HG02938 (cell line): Measurements from ENCODE around the gene SRRM3.
"Not testable (repeated sequence)": the region's sequence is repeated elsewhere in the genome, so short reads cannot be mapped to it uniquely, and the experiment has no call there.

ENCODE experiments used
- ATAC-seq: cut with Tn5 transposase; IDR thresholded peaks from one replicate; pipeline ENCODE4 v1.9.1; 2021; ENCODE audit warnings: mild to moderate bottlenecking, moderate library complexity; ENCODE audit not compliant: unreplicated experiment

SRRM3 gene

DNA sequence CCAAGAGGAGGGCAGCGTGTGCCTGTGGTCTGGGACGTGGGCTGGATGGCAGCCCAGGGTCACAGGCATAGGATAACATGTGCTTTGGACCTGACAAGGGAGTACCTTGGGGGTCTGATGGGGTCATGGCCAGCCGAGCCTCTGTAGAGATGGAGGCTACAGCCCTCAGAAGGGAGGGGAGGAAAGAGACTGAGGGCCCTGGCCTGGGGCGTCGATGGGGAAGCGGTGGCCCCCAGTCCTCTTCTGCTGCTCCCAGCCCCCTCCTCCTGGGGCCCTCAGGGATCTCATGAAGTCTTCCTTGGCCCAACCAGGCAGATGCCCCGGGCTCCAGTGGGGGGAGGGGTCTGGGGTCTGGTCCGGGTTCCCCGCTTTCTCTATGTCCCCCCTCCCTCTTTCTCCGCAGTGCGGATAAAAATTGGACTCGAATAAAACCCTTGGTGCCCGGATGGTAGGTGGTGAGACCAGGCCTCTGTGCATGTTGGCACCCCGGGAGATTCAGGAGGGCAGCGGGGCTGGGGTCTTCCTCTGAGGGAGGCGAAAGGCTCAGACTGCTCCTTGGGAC lies 85.2 kb downstream of the SRRM3 start:
- no peak for ATAC-seq

DNA sequence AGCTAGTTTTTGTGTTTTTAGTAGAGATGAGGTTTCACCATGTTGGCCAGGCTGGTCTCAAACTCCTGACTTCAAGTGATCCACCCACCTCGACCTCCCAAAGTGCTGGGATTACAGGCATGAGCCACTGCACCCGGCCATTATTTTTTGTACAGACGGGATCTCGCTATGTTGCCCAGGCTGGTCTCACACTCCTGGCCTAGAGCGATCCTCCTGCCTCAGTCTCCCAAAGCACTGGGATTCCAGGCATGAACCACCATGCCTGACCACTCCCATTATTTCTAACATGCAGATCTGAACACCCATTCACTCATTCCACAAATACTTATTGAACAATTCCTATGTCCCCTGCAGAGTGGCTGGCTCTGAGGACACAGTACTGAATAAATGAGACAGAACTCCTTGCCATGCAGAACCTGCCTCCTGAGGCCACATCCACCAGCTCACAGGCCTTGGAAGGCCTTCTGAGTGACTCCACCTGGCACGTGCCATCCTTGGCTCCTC lies 89.2 kb downstream of the SRRM3 start:
- not testable (repeated sequence) for ATAC-seq

DNA sequence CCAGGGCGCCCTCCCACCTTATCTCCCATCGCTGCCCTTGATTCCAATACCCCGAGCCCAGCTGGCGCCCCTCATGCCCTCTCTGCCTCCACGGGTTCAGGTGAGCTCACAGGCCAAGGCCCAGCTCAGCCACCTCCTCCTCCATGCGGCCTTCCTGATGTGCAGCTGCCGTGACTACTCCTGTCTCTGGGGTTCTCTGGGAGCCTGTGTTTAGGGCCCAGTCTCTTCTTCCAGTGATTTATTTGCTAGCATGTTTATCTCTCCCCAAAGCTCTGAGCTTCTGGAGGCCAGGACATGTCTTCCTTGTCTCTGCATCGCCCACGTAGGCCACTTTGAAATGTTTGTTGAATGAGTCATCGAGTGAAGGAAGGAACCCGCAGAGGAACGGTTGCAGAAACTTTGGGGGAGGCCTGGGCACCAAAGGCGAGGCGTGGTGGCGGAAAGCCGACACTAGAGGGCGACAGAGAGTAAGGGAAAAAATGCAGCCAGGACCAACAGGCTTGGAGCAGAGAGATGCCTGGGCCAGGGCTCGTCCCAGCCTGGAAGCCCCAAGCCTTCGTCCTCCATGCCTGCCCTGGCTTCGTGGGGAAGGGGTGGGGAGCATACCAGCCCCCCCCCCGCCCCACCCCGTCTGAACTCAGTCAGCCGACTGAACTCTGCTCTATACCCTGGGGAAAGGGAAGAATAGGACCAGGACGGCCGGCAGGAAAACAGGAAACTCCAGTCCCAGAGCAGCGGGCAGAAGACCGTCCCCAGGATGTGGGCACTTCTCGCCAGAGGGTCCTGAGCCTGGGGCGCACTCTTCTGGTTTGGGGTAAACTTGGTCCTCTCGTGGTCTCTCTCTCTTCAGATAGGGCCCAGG lies 89.9 kb downstream of the SRRM3 start:
- peak; percentile 73 for ATAC-seq

DNA sequence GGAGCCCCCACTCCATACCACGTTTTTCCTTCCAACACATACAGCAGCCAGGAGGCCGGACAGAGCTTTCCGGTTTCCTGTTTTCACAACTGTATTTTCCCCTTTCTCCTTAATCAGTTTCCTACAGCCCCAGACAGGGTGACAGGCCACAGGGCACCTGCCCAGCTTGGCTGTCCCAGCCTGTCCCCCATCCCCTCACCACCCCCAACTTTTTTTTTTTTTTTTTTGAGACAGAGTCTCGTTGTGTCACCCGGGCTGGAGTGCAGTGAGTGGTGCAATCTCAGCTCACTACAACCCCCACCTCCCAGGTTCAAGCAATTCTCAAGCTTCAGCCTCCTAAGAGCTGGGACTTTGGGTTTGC lies 90.5 kb downstream of the SRRM3 start:
- ATAC-seq = no peak

DNA sequence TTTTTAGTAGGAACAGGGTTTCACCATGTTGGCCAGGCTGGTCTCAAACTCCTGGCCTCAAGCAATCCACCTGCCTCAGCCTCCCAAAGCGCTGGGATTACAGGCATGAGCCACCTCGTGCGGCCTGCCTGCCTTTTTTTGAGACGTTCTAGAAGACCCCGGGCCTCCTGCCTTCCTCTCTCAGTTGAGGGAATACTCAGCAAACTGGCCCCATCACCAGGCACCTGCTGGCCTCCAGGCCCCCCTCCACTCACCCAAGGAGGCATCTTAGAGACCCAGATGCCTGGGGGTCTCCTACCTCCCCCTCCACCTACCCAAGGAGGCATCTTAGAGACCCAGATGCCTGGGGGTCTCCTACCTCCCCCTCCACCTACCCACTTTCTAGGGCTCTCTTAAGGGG lies 91.2 kb downstream of the SRRM3 start:
- ATAC-seq = not testable (repeated sequence)

DNA sequence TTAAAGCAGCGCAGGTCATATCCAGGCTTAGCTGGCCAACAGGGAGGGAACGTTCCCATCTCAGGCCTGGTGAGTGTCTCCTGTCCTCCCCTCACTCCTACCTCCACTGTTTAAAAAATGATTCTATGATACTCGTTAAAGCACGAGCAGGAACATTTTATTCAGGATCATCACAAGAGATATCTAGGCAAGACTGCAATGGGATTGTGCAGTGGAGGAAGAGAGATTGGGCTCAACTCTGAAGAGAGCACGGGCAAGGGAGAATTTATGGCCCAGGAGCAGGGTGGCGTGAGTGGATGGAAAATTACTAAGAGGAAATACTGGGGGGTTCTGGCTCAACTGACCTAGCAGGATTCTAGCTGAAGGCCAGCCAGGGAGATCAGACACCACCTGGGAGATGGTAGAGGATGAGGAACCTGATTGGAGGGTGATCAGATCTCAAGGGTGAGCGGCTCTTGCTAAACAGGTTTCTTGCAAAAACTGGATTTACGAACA lies 91.8 kb downstream of the SRRM3 start:
- no peak for ATAC-seq

DNA sequence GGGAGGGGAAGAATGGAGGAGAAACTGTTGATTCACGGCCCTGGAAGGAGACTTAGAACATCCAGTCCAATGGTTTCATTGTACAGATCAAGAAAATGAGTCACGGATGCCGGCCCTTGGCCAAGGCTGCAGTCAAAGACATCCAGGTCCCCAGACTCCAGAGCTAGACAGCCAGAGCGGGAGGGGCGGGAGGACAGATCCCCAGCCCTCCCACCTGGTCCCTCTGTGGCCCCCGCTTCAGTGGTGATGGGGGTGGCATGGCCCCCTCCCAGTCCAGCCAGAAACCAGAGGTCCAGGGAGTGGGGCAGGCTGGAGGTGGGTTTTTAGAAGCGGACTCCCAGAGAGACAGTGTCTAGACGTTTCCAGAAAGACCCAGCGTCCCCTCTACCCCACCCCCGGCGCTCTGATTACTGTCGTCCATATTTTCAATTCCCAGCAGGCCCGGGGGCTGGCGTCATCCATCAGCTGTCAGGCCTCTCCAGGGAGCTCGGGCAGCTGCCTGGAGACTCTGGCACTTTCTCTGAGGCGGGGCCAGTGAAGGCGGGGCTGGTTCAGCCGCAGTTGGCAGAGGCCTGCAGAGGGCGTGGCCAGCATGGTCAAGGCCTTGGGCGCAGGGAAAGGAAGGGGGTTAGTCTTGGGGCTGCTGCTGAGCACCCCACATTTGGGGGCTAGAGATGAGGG lies 92.8 kb downstream of the SRRM3 start:
- ATAC-seq = no peak

DNA sequence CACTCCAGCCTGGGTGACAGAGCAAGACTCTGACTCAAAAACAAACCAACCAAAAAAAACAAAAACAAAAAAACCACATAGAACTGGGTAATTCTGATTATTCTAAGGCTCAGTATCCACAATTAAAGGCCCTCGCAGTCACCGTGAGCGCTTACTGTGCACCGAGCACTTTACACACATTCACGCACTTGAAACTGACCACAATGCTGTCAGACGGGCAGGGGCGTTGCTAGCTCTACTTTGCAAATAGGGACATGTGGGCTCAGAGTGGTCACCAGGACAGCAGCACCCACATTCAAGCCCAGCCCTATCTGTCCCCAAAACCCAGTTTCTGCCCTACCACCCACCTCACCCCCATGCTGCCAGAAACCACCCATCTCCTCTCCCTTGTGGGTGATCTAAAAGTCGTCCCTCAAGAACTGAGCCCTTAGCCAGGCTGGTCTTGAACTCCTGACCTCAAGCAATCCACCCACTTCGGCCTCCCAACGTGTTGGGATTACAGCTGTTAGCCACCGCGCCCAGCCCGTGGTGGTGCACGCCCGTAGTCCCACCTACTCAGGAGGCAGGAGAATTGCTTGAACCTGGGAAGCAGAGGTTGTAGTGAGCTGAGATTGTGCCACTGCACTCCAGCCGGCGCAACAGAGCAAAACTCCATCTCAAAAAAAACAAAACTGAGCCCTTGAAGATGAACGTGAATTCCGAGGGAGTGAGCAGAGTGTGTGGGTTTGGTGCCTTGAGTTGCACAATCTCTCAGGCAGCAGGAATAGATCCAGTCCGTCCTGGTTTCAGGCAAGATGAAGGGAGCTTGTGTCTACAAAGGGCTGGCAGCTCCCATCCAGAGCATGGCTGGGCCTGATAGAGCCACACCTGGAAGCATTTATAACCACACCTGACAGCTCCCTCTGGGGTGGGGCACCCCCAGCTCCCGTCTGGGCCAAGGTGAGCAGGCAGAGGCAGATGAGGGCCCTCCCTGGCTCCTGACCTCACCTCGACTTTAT lies 95.3 kb downstream of the SRRM3 start:
- no peak for ATAC-seq

DNA sequence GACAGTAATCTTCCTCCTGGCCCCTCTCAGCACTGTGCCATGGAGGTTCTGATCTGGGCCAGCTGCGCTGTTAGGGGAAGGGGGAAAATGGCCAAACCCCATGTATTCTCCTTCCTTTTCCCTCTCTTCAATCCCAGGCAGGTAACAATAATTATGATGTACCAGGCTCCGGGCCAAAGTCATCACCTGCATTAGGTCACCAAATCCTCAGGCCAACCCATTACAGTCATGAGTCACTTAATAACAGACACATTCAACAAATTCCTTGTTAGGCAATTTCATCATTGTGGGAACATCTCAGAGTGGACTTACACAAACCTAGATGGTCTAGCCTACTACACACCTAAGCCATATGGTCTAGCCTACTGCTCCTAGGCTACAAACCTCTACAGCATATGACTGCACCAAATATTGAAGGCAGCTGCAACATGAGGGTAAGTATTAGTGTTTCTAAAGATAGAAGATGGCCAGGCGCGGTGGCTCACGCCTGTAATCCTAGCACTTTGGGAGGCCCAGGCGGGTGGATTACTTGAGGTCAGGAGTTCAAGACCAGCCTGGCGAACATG lies 98.6 kb downstream of the SRRM3 start:
- ATAC-seq = no peak

DNA sequence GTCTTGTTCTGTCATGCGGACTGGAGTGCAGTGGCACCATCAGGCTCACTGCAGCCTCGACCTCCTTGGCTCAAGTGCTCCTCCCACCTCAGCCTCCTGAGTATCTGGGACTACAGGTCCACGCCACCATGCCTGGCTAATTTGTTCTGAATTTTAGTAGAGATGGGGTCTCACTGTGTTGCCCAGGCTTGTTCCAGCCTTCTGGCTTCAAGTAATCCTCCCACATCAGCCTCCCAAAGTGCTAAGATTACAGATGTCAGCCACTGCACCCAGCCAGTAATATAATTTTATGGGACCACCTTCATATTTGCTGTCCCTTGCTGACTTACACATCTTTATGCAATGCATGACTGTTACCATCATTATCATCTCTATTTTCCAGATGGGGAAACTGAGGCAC lies 99.3 kb downstream of the SRRM3 start:
- no peak for ATAC-seq

DNA sequence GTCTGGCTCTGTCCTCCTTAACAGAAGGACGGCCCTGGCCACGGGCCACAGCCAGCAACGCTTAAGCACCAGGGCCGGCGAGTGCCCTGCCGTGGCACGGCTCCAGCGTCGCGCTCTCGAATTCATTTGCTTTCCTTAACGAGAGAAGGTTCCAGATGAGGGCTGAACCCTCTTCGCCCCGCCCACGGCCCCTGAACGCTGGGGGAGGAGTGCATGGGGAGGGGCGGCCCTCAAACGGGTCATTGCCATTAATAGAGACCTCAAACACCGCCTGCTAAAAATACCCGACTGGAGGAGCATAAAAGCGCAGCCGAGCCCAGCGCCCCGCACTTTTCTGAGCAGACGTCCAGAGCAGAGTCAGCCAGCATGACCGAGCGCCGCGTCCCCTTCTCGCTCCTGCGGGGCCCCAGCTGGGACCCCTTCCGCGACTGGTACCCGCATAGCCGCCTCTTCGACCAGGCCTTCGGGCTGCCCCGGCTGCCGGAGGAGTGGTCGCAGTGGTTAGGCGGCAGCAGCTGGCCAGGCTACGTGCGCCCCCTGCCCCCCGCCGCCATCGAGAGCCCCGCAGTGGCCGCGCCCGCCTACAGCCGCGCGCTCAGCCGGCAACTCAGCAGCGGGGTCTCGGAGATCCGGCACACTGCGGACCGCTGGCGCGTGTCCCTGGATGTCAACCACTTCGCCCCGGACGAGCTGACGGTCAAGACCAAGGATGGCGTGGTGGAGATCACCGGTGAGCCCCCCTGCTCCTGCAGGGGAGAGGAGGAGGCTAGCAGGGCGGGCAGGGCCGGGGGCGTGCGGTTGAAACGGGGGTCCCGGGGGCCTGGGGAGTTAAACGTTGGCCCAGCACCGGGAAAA lies 100.9 kb downstream of the SRRM3 start, which contains the start of gene HSPB1:
Gene HSPB1 (plus strand): TSS at position 327 of the 855 bp plus-strand sequence. CDS start 40 bp downstream, at position 367.
- ATAC-seq = no peak

DNA sequence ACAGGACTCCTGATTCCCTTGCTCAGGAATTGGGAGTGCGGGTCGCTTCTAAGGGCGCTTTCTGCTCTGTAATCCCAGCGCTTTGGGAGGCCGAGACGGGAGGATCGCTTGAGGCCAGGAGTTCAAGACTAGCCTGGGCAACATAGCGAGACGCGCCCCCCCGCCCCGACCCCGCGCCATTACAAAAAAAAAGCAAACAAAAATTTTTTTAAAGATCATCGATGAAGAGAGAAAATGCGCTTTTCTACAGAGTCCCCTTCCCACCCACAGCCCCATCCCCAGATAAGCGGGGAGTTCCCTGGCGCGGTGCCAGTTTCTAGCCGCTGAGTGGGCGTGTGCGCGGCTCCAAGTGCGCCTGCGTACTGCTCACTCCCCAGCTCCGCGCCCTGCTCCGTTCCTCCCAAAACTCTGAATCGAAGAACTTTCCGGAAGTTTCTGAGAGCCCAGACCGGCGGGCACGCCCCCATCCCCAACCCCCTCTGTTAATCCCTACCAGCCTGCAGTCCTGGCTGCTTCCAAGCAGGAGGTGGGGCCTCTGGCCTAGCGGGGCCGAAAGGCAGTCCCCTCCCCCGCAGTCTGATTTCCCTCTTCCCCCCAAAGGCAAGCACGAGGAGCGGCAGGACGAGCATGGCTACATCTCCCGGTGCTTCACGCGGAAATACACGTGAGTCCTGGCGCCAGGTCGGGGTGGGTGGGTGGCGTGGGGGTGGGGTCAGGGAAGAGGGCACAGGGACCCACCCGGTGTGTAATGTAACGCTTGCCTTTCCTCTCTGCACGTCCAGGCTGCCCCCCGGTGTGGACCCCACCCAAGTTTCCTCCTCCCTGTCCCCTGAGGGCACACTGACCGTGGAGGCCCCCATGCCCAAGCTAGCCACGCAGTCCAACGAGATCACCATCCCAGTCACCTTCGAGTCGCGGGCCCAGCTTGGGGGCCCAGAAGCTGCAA lies 101.8 kb downstream of the SRRM3 start:
- ATAC-seq = no peak

DNA sequence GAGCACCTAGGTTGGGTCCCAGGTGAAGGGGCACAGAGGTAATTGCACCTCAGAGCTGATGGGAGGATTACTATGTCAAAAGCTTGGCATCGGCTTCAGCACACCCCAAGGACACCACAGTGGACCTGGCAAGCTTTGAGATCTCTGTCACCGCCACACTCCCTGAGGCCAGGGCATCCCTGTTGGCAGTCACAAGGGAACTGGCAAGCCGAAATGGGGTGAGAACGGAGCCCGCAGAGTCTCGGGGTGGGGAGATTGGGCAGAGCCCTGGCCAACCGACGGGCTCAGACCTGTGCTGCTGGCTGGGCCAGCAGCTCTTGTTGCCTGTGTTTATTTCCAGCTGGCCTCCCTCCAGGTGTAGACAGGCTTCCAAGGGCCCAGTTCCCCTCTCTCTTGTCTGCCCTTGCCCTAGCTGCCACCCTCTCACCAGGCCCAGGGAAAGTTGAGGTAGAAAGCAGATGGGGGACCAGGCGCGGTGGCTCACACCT lies 103.2 kb downstream of the SRRM3 start:
- ATAC-seq = no peak

DNA sequence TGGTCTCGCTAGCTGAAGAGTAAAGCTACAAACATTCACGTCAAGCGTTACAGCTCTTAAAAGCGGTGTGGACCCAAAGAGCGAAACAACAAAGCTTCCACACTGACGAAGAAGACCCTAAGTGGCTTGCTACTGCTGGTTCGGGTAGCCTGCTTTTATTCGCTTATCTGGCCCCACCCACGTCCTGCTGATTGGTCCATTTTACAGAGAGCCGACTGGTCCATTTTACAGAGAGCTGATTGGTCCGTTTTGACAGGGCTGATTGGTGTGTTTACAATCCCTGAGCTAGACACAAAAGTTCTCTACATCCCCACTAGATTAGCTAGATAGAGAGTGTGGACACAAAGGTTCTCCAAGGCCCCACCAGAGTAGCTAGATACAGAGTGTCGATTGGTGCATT lies 107.2 kb downstream of the SRRM3 start:
- ATAC-seq = not testable (repeated sequence)

DNA sequence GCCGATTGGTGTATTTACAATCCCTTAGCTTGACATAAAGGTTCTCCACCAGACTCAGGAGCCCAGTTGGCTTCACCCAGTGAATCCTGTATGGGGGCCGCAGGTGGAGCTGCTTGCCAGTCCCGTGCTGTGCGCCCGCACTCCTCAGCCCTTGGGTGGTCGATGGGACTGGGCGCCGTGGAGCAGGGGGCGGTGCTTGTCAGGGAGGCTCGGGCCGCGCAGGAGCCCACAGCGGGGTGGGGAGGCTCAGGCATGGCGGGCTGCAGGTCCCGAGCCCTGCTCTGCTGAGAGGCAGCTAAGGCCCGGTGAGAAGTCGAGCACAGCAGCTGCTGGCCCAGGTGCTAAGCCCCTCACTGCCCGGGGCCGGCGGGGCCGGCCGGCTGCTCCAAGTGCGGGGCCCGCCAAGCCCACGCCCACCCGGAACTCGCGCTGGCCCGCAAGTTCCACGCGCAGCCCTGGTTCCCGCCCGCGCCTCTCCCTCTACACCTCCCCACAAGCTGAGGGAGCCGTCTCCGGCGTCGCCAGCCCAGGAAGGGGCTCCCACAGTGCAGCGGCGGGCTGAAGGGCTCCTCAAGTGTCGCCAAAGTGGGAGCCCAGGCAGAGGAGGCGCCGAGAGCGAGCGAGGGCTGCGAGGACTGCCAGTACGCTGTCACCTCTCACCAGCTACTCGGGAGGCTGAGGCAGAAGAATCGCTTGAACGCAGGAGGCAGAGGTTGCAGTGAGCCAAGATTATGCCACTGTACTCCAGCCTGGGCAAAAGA lies 107.8 kb downstream of the SRRM3 start:
- not testable (repeated sequence) for ATAC-seq

DNA sequence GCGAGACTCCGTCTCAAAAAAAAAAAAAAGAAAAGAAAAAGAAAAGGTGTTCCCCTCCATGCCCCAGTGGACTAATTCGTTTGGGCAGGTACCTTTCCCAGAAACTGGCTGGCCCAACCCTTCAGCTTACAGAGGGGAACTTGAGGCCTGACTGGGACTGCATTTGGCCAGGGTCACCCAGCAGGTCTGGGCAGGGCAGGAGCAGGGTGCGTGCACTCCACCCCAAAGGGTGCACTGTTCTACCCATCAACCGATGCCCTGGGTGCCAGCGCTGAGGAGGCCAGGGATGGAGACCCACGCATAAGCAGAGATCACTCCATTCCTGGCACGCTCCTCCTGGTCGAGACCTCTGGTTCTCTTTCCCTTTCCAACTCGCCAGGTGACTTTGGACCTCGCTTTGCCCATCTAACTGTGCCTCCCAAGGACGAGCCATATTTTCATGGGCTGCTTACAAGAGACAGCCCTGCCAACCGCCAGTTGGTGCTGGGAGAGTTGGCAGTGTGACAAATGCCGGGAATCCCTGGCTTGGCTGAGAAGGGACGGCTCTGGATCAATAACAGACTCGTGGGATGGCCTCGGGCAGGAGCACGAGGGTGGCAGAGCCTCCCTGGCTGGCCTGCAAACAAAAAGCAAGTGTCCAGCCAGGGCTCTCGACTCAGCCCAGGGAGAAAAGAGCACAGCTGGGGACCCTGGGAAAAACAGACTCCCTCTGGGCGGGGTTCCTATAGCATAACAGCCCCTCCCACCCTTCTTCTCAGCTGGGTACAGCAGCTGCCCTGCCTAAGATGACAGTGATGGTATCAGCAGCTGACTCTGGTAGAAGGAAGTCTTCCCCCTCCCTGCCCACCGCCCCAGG lies 108.6 kb downstream of the SRRM3 start:
- ATAC-seq = no peak
